K562 (cell line): Measurements from ENCODE around the gene TMEM270. TPM values are rescaled to one million over a fixed set of nuclear protein-coding genes. Genes with fewer than 3 reads are reported as not detected.

Experiments used
- ZNF384 ChIP-seq: IDR thresholded peaks from 2 replicates; pipeline ENCODE4 v1.6.1; 2012; ENCODE audit warnings: low read depth, low read length, improper control_type of control experiment
- polyA plus RNA-seq, 8 experiments: library from polyadenylated mRNA; depleted of rRNA in 4 of 8; stranded (reverse) in 5 of 8; unstranded in 3 of 8; fragments of >200 nt; fragmentation: Nextera tagmentation in 2 of 8; fragmentation: Illumina TruSeq in 1 of 8; extraction: Ambion mirVana in 2 of 8; extraction: Trizol in 1 of 8; gene quantifications; 2 replicates each; pipeline versions ENCODE4 v1.2.1 to v1.2.3, GENCODE V29; 2011 to 2014; ENCODE audit warnings: inconsistent platforms in 1 of 8, missing spikeins in 1 of 8
- total RNA-seq, 7 experiments: library from RNA; depleted of rRNA in 6 of 7; stranded (reverse); fragments of >200 nt in 6 of 7; fragmentation: Illumina TruSeq in 2 of 7; extraction: Trizol in 2 of 7; gene quantifications; 2 replicates each; pipeline versions ENCODE4 v1.2.1 to v1.2.3, GENCODE V29; 2011 to 2021; ENCODE audit warnings: low replicate concordance in 1 of 7
- TF ChIP-seq, protein P1 (sequence below): fragments of 450-650 bp; formaldehyde crosslinking; conservative IDR thresholded peaks from 2 replicates; pipeline ENCODE4 v1.4.0; 2022; ENCODE audit warnings: mild to moderate bottlenecking, missing genetic modification characterization
- TF ChIP-seq, protein P2 (sequence below): IDR thresholded peaks from 2 replicates; pipeline ENCODE4 v1.6.1; 2016; ENCODE audit warnings: missing genetic modification characterization, missing compliant biosample characterization
- TF ChIP-seq, protein P3 (sequence below), 2 experiments: IDR thresholded peaks in 1 of 2; conservative IDR thresholded peaks in 1 of 2; 2 replicates each; pipeline ENCODE4 v1.6.1; 2016; ENCODE audit warnings: low read depth in 2 of 2, mild to moderate bottlenecking in 1 of 2, missing compliant biosample characterization in 1 of 2, missing genetic modification characterization in 1 of 2, moderate library complexity in 1 of 2
- TF ChIP-seq, protein P4 (sequence below): fragments of 250-450 bp; sonication (Bioruptor Pico); IDR thresholded peaks from 2 replicates; pipeline ENCODE4 v1.4.0; 2020; ENCODE audit warnings: mild to moderate bottlenecking, moderate library complexity

Gene TMEM270
- total and polyA plus RNA-seq, 9 of the 15 experiments (the other 6 are each of a cell fraction or from before 2014, with no cell fraction given): not detected

DNA sequence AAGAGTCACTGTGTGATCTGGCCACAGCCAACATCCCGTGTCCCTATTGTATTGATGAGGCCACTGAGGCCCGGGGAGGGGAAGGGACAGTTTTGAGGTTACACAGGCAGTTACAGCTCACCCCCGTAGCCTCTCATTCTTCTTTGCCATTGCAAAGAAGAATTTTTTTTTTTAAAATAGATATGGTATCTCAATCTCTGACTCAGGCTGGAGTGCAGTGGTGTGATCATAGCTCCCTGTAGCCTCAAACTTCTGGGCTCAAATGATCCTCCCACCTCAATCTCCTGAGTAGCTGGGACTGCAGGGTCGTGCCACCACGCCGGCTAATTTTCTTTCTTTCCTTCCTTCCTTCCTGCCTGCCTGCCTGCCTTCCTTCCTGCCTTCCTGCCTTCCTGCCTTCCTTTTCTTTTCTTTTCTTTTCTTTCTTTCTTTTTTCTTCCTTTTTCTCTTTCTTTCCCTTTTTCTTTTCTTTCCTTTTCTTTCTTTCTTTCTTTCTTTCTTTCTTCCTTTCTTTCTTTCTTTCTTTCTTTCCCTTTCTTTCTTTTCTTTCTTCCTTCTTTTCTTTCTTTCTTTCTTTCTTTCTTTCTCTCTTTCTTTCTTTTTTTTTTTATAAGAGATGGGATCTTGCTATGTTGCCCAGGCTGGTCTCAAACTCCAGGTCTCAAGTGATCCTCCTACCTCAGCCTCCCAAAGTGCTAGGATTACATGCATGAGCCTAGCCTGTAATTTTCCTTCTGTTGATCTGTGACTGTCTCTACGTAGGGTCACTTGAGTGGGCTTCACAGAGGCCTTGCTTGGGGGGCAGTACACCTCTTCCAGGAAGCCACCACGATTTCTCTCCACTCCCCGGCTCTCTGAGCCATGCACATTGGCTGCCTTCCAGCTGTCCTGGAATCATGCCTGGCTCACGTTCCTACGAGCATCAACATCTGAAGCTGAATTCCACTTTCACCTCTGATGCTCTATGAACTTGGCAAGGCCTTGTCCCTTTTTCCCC is 31.3 kb downstream of the TMEM270 start (continued):
- TF ChIP-seq, protein P1, sequence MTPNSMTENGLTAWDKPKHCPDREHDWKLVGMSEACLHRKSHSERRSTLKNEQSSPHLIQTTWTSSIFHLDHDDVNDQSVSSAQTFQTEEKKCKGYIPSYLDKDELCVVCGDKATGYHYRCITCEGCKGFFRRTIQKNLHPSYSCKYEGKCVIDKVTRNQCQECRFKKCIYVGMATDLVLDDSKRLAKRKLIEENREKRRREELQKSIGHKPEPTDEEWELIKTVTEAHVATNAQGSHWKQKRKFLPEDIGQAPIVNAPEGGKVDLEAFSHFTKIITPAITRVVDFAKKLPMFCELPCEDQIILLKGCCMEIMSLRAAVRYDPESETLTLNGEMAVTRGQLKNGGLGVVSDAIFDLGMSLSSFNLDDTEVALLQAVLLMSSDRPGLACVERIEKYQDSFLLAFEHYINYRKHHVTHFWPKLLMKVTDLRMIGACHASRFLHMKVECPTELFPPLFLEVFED (CRISPR knock-in tag): 0 out of 2 replicates have a peak, but pooled peaks have one; percentile 52
- TF ChIP-seq ZNF384: peak; percentile 72
- TF ChIP-seq, protein P2, sequence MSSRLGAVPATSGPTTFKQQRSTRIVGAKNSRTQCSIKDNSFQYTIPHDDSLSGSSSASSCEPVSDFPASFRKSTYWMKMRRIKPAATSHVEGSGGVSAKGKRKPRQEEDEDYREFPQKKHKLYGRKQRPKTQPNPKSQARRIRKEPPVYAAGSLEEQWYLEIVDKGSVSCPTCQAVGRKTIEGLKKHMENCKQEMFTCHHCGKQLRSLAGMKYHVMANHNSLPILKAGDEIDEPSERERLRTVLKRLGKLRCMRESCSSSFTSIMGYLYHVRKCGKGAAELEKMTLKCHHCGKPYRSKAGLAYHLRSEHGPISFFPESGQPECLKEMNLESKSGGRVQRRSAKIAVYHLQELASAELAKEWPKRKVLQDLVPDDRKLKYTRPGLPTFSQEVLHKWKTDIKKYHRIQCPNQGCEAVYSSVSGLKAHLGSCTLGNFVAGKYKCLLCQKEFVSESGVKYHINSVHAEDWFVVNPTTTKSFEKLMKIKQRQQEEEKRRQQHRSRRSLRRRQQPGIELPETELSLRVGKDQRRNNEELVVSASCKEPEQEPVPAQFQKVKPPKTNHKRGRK (tag): peak; percentile 99
- TF ChIP-seq, protein P3, sequence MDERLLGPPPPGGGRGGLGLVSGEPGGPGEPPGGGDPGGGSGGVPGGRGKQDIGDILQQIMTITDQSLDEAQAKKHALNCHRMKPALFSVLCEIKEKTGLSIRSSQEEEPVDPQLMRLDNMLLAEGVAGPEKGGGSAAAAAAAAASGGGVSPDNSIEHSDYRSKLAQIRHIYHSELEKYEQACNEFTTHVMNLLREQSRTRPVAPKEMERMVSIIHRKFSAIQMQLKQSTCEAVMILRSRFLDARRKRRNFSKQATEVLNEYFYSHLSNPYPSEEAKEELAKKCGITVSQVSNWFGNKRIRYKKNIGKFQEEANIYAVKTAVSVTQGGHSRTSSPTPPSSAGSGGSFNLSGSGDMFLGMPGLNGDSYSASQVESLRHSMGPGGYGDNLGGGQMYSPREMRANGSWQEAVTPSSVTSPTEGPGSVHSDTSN (CRISPR knock-in tag; IDR thresholded peaks at IDR 0.05; ENCODE audit: low read depth): no peak
- TF ChIP-seq, protein P3 (tag; conservative IDR thresholded peaks at IDR 0.05; ENCODE audit: low read depth): no peak
- TF ChIP-seq, protein P4, sequence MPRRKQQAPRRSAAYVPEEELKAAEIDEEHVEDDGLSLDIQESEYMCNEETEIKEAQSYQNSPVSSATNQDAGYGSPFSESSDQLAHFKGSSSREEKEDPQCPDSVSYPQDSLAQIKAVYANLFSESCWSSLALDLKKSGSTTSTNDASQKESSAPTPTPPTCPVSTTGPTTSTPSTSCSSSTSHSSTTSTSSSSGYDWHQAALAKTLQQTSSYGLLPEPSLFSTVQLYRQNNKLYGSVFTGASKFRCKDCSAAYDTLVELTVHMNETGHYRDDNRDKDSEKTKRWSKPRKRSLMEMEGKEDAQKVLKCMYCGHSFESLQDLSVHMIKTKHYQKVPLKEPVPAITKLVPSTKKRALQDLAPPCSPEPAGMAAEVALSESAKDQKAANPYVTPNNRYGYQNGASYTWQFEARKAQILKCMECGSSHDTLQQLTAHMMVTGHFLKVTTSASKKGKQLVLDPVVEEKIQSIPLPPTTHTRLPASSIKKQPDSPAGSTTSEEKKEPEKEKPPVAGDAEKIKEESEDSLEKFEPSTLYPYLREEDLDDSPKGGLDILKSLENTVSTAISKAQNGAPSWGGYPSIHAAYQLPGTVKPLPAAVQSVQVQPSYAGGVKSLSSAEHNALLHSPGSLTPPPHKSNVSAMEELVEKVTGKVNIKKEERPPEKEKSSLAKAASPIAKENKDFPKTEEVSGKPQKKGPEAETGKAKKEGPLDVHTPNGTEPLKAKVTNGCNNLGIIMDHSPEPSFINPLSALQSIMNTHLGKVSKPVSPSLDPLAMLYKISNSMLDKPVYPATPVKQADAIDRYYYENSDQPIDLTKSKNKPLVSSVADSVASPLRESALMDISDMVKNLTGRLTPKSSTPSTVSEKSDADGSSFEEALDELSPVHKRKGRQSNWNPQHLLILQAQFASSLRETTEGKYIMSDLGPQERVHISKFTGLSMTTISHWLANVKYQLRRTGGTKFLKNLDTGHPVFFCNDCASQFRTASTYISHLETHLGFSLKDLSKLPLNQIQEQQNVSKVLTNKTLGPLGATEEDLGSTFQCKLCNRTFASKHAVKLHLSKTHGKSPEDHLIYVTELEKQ (CRISPR knock-in tag): no peak
